OCI-LY3 (cell line): ENCODE results near the gene PPP2R2B.

ENCODE experiments used
- CTCF ChIP-seq: fragments of 200-600, 300-600 bp; sonication (generic); IDR thresholded peaks from 2 replicates; pipeline ENCODE4 v1.5.1; 2014; ENCODE audit warnings: antibody characterized with exemption, low read length, low read depth
- EZH2phosphoT487 ChIP-seq: fragments of 200-600 bp; shearing (Covaris generic); IDR thresholded peaks from 2 replicates; pipeline ENCODE4 v1.6.1; 2018; ENCODE audit warnings: antibody characterized with exemption, mixed run types, low read depth

DNA sequence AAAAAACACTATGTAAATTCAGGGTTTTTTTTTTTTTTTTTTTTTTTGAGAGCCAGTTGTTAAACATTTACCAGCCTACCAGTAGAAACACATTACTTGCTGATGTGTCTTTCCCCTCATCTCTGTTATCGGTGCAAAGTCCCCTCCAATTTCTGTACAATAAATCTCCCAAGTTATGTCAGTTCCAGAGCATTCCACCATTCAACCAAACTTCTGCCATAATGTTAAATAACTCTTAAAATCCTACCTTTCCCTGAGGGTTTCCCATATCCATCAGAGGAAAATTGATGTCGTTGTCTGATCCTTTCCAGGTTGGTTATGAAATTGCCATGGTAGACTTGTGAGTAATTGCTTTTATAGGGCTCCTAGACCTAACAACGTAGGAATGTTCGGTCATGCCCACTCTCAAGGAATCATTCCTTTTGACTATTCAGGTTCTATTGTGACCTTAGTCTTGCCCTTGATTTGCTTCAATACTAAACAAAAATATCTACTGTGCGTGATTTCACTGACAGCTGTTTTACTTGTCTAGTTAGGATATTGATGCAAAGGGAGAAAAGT lies 5.6 kb upstream of the PPP2R2B start:
- TF ChIP-seq CTCF = no peak
- no peak for TF ChIP-seq EZH2phosphoT487
